CD14-positive monocyte (primary cell): ENCODE data around the gene FLNA. TPM values are rescaled to one million over a fixed set of nuclear protein-coding genes. Genes with fewer than 3 reads are reported as not detected.
A peak's percentile ranks its signal among the peaks of the same experiment; 100 is the strongest.

Source experiments
- DNase-seq, 3 donors: peaks; one replicate each; pipeline ENCODE4 v3.0.0-alpha.2; 2011 to 2022
- H2AFZ ChIP-seq: 2 replicates; pipeline ENCODE4 v1.6.0; 2012; ENCODE audit warnings: mild to moderate bottlenecking, low read depth, low read length, inconsistent platforms; ENCODE audit not compliant: insufficient read depth, poor library complexity, severe bottlenecking
- H3K27ac ChIP-seq, 2 donors: 1 replicate in 1 of 2; 2 replicates in 1 of 2; pipeline ENCODE4 v1.5.1; 2012 to 2013; ENCODE audit warnings: low read length in 2 of 2, control low read depth in 1 of 2, inconsistent platforms in 1 of 2, low read depth in 1 of 2, mild to moderate bottlenecking in 1 of 2
- H3K27me3 ChIP-seq, 2 donors: one replicate each; pipeline versions ENCODE4 v1.6.0 to v1.6.1; 2011 to 2013; ENCODE audit warnings: low read length in 2 of 2; ENCODE audit not compliant: control insufficient read depth in 2 of 2, insufficient read depth in 2 of 2
- H3K36me3 ChIP-seq, 2 donors: replicated peaks in 1 of 2; 1 replicate in 1 of 2; 2 replicates in 1 of 2; pipeline versions ENCODE4 v1.5.1 to v1.6.1; 2012 to 2013; ENCODE audit warnings: low read length in 2 of 2, control low read depth in 1 of 2, inconsistent platforms in 1 of 2, mild to moderate bottlenecking in 1 of 2; ENCODE audit not compliant: insufficient read depth in 2 of 2, control insufficient read depth in 1 of 2
- H3K4me1 ChIP-seq, 2 donors: 1 replicate in 1 of 2; 2 replicates in 1 of 2; pipeline versions ENCODE4 v1.5.1 to v1.6.1; 2012 to 2013; ENCODE audit warnings: low read length in 2 of 2, control low read depth in 1 of 2, inconsistent platforms in 1 of 2, mild to moderate bottlenecking in 1 of 2, moderate library complexity in 1 of 2; ENCODE audit not compliant: insufficient read depth in 2 of 2, control insufficient read depth in 1 of 2
- H3K4me2 ChIP-seq: replicated peaks from 2 replicates; pipeline ENCODE3; 2012; ENCODE audit warnings: low read length, moderate library complexity, mild to moderate bottlenecking; ENCODE audit not compliant: poor library complexity, severe bottlenecking; ENCODE audit errors: extremely low read depth
- H3K4me3 ChIP-seq, 3 experiments: fragments of 200-600 bp in 1 of 3; sonication (generic) in 1 of 3; replicated peaks in 1 of 3; 1 replicate in 2 of 3; 2 replicates in 1 of 3; pipeline ENCODE4 v1.5.1; 2011 to 2013; ENCODE audit warnings: low read length in 3 of 3, mild to moderate bottlenecking in 3 of 3, control low read depth in 2 of 3, low read depth in 2 of 3, inconsistent platforms in 1 of 3, moderate library complexity in 1 of 3
- H3K79me2 ChIP-seq: 2 replicates; pipeline ENCODE4 v1.6.0; 2012; ENCODE audit warnings: mild to moderate bottlenecking, control low read depth, inconsistent platforms, low read length, moderate library complexity; ENCODE audit not compliant: insufficient read depth
- H3K9ac ChIP-seq: 2 replicates; pipeline ENCODE4 v1.6.0; 2017; ENCODE audit warnings: low read length, mild to moderate bottlenecking; ENCODE audit not compliant: insufficient read depth, poor library complexity, severe bottlenecking
- H3K9me3 ChIP-seq, 2 donors: replicated peaks in 1 of 2; 1 replicate in 1 of 2; 2 replicates in 1 of 2; pipeline versions ENCODE4 v1.5.1 to v1.6.1; 2012 to 2013; ENCODE audit warnings: low read length in 2 of 2, control low read depth in 1 of 2; ENCODE audit not compliant: control insufficient read depth in 1 of 2, insufficient read depth in 1 of 2
- H4K20me1 ChIP-seq: 2 replicates; pipeline ENCODE4 v1.6.0; 2012; ENCODE audit warnings: mild to moderate bottlenecking, low read length, control low read depth, moderate library complexity; ENCODE audit not compliant: insufficient read depth
- H3K27ac Mint-ChIP-seq, 7 donors: one replicate each; pipeline ENCODE4 v1.8.0; 2020; ENCODE audit warnings: mild to moderate bottlenecking in 7 of 7, mixed read lengths in 7 of 7, moderate library complexity in 6 of 7, inconsistent platforms in 2 of 7
- H3K27me3 Mint-ChIP-seq, 3 donors: one replicate each; pipeline ENCODE4 v1.8.0; 2021 to 2022; ENCODE audit warnings: low read depth in 3 of 3, mild to moderate bottlenecking in 3 of 3, mixed read lengths in 3 of 3, moderate library complexity in 3 of 3, inconsistent platforms in 1 of 3
- H3K36me3 Mint-ChIP-seq, 2 donors: one replicate each; pipeline ENCODE4 v1.8.0; 2020; ENCODE audit warnings: mixed read lengths in 2 of 2, inconsistent platforms in 1 of 2, mild to moderate bottlenecking in 1 of 2
- H3K4me1 Mint-ChIP-seq: one replicate; pipeline ENCODE4 v1.8.0; 2020; ENCODE audit warnings: mild to moderate bottlenecking, mixed read lengths
- H3K4me3 Mint-ChIP-seq, 2 donors: one replicate each; pipeline ENCODE4 v1.8.0; 2020; ENCODE audit warnings: mild to moderate bottlenecking in 2 of 2, mixed read lengths in 2 of 2, moderate library complexity in 1 of 2
- H3K9me3 Mint-ChIP-seq, 7 donors: one replicate each; pipeline ENCODE4 v1.8.0; 2020 to 2022; ENCODE audit warnings: mixed read lengths in 7 of 7, mild to moderate bottlenecking in 6 of 7, moderate library complexity in 6 of 7, inconsistent platforms in 2 of 7
- CTCF ChIP-seq: fragments of 200-600 bp; IDR thresholded peaks from one replicate; pipeline ENCODE4 v1.8.0; 2022; ENCODE audit warnings: antibody characterized with exemption, mild to moderate bottlenecking
- WGBS: methylation state at CpG from one replicate; pipeline ENCODE4 v1.1.5; 2013; ENCODE audit warnings: missing lambda C conversion rate; ENCODE audit not compliant: insufficient coverage; 5-methylcytosine and 5-hydroxymethylcytosine counted together
- intact Hi-C, 2 donors: fragments of 100-400 bp; cut with micrococcal nuclease; formaldehyde crosslinking; loops; one replicate each; pipeline versions ENCODE4 v1.15.0 to v1.15.1; 2023
- polyA plus RNA-seq, 3 donors: library from polyadenylated mRNA; depleted of rRNA in 1 of 3; unstranded in 2 of 3; stranded (reverse) in 1 of 3; fragments of 300-500 nt in 2 of 3; fragments of >200 nt in 1 of 3; fragmentation: Illumina TruSeq in 2 of 3; gene quantifications; 1 replicate in 2 of 3; 2 replicates in 1 of 3; pipeline ENCODE4 v1.2.3, GENCODE V29; 2012 to 2021

The FLNA gene
- polyA plus RNA-seq, 3 donors, result 111 to 874 (median 219) TPM

DNA sequence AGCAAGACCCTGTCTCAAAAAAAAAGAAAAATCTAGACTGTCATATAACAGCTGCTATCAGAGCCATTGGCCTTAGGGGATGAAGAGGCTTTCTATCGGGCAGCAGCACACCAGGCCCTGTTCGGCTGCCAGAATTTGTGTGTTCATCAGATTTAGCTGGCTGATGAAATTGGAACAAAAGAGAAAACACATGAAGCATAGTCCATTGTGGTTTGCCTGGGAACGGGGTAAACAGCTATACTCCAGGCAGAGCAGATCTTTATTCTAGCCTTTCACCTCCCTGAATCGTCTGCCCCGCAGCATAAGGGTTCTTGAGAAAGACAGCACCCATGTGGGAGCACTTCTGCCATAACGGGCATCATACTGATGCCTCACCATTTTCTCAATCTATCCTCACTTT is 67.2 kb downstream of the FLNA start:
- Mint-ChIP-seq H3K9me3 (peaks cover 0 to 2% (median 0%) of the 10 kb centered on the region in 7 donors), H3K4me1 (peaks cover 54% of the 10 kb centered on the region), H3K4me3 (no peak overlapping the region), H3K27me3 (peaks cover 0 to 24% (median 0%) of the 10 kb centered on the region in 3 donors), H3K27ac (peak overlapping the region in 2 of 7 donors; percentile 19 to 53), H3K36me3 (peaks cover 0 to 4% of the 10 kb centered on the region in 2 donors)
- no peaks in the 10 kb centered on the region for H3K9me3 ChIP-seq
- H3K27ac ChIP-seq, result no peak overlapping the region
- no peaks in the 10 kb centered on the region for H4K20me1 ChIP-seq
- TF ChIP-seq CTCF, result no peak
- H3K9ac ChIP-seq, result no peak overlapping the region
- no peak overlapping the region for H2AFZ ChIP-seq
- H3K27me3 ChIP-seq, result no peaks in the 10 kb centered on the region
- no peak for DNase-seq
- H3K79me2 ChIP-seq, result no peaks in the 10 kb centered on the region
- peaks cover 38 to 39% of the 10 kb centered on the region in 2 donors for H3K4me1 ChIP-seq
- no peak overlapping the region for H3K4me2 ChIP-seq
- H3K36me3 ChIP-seq, result no peaks in the 10 kb centered on the region
- WGBS, result 100% methylated on average over 3 of the region's 6 CpGs
- H3K4me3 ChIP-seq, result no peak overlapping the region
- intact Hi-C loops, result no loop called here

DNA sequence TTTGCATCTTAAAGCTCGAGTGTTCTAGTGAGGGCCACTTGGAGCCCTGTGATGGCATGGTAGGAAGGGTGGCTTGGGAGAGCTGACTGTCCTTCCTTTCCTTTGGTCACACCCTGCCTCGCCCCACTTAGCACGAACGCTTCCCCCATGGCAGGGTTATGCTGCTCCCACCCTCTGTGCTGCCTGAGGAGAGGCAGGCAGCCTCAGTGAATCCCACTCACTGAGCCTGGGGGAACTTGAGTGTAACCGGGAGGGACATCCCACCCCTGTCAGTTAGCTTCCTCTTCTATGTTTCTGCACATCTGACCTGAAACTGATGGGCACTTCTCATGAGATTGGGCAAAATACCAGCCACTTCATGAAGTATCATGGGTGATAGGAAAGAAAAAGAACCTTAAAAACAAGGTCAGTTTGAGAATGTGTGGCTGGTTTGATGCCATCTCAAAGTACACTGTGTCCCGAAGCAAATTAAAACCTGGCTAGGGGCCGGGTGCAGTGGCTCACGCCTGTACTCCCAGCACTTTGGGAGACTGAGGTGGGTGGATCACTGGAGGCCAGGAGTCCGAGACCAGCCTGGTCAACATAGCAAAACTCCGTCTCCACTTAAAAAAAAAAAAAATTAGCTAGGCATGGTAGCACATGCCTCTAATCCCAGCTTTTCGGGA is 68.8 kb downstream of the FLNA start:
- peak overlapping the region in 1 of 2 donors; percentile 72 for H3K4me3 Mint-ChIP-seq
- H2AFZ ChIP-seq, result no peak overlapping the region
- peak overlapping the region; percentile 68 to 93 (median 76) for H3K27ac Mint-ChIP-seq

More for the DNA sequence above, 68.8 kb downstream of the FLNA start:
- Mint-ChIP-seq H3K36me3 (peaks cover 0 to 4% of the 10 kb centered on the region in 2 donors), H3K4me1 (peaks cover 59% of the 10 kb centered on the region), H3K9me3 (peaks cover 0 to 2% (median 0%) of the 10 kb centered on the region in 7 donors), H3K27me3 (peaks cover 0 to 21% (median 0%) of the 10 kb centered on the region in 3 donors)
- H3K4me2 ChIP-seq, result no peak overlapping the region
- H3K79me2 ChIP-seq, result no peaks in the 10 kb centered on the region
- H3K36me3 ChIP-seq, result no peaks in the 10 kb centered on the region
- H3K9me3 ChIP-seq, result no peaks in the 10 kb centered on the region
- no peaks in the 10 kb centered on the region for H4K20me1 ChIP-seq
- peak overlapping the region; percentile 42 to 52 for H3K27ac ChIP-seq
- TF ChIP-seq CTCF, result no peak
- peak overlapping the region; percentile 6 for H3K9ac ChIP-seq
- H3K4me1 ChIP-seq, result peaks cover 42 to 45% of the 10 kb centered on the region in 2 donors
- WGBS, result 100% methylated on average over 1 of the region's 11 CpGs
- intact Hi-C loops, result no loop called here
- H3K27me3 ChIP-seq, result no peaks in the 10 kb centered on the region
- peak in 2 of 3 donors; percentile 32 to 58 for DNase-seq
- no peak overlapping the region for H3K4me3 ChIP-seq
